Measurements from ENCODE around the gene SUGCT. TPM values are rescaled to one million over a fixed set of nuclear protein-coding genes. Genes with fewer than 3 reads are reported as not detected.

SUGCT gene
- polyA plus RNA-seq, 1 of the 3 experiments (the other 2 are of a cell fraction) = 53.7 TPM

DNA sequence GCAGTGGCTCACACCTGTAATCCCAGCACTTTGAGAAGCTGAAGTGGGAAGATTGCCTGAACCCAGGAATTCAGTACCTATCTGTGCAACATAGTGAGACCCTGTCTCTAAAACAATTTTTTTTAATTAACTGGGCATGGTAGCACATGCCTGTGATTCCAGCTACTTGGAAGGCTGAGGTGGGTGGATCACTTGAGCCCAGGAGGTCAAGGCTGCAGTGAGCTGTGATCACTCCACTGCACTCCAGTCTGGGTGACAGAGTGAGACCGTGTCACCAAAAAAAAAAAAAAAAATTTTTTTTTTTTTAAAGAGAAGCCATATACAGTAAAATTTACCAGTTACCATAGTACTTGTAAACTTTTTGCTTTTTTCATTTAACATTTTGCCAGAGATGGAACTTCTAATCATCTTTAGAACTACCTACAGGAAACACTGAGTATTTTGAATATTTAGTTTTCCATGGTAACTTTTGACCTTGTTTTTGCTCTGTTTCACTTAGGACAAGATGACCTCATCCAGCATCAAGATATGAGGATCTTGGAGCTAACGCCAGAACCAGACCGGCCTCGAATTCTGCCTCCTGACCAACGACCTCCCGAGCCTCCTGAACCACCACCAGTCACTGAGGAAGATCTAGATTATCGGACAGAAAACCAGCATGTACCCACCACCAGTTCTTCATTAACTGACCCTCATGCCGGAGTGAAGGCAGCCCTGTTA lies 41.0 kb upstream of the SUGCT start:
- Histone ChIP-seq H2AFZ (ENCODE audit: low read depth) (no peak overlapping the region), H3K36me3 (replicated peaks in 1 of 2; ENCODE audit: control insufficient read depth in 1 of 2, insufficient read depth in 2 of 2, low read length in 1 of 2) (peaks cover 61 to 71% of the 10 kb centered on the region in 2 experiments), H3K4me1 (ENCODE audit: control insufficient read depth in 1 of 2, insufficient read depth in 2 of 2, low read depth in 1 of 2, low read length in 1 of 2) (peaks cover 0 to 12% of the 10 kb centered on the region in 2 experiments; a peak in 2 of 4 replicates), H3K9me3 (no peaks in the 10 kb centered on the region), H3K27me3 (ENCODE audit: insufficient read depth) (no peaks in the 10 kb centered on the region), H3K79me2 (ENCODE audit: insufficient read depth) (peaks cover 14% of the 10 kb centered on the region), H3K4me2 (no peak overlapping the region), H3K27ac (ENCODE audit: low read depth in 2 of 2, low read length in 1 of 2) (no peak overlapping the region; a peak in 1 of 4 replicates), H3F3A (replicated peaks; ENCODE audit: insufficient read depth) (peaks cover 27% of the 10 kb centered on the region), H3K4me3 (ENCODE audit: low read depth in 2 of 2, low read length in 1 of 2) (no peak overlapping the region), H3K9me2 (no peaks in the 10 kb centered on the region), H3K9ac (no peak overlapping the region), H4K20me1 (ENCODE audit: insufficient read depth) (no peaks in the 10 kb centered on the region)
- 97% methylated on average over 8 of the region's 8 CpGs for WGBS (ENCODE audit: low lambda C conversion rate)
- no peak for TF ChIP-seq YY1 (IDR thresholded peaks at IDR 0.05; ENCODE audit: low read depth)
- no peak for TF ChIP-seq EZH2phosphoT487 (IDR thresholded peaks at IDR 0.05; ENCODE audit: borderline replicate concordance, low read depth)
- no peak for TF ChIP-seq RXRA (IDR thresholded peaks at IDR 0.05; ENCODE audit: borderline replicate concordance, low read depth)
- TF ChIP-seq CHD2 (IDR thresholded peaks at IDR 0.05; ENCODE audit: low read length, partially characterized antibody) = no peak
- TF ChIP-seq MXI1 (IDR thresholded peaks at IDR 0.05; ENCODE audit: low read depth, low read length) = no peak
- no peak for TF ChIP-seq TCF12 (IDR thresholded peaks at IDR 0.05)
- TF ChIP-seq NFIC (IDR thresholded peaks at IDR 0.05; ENCODE audit: borderline replicate concordance) = no peak
- no peak for TF ChIP-seq FOXM1 (IDR thresholded peaks at IDR 0.05; ENCODE audit: low read depth)
- TF ChIP-seq TAF1 (IDR thresholded peaks at IDR 0.05; ENCODE audit: borderline replicate concordance, low read depth, low read length) = no peak
- no peak for TF ChIP-seq POLR2AphosphoS5 (IDR thresholded peaks at IDR 0.05; ENCODE audit: low read depth, low read length)
- no peak for TF ChIP-seq FOSL2 (IDR thresholded peaks at IDR 0.05; ENCODE audit: borderline replicate concordance, low read depth)
- no peak for TF ChIP-seq GATA2 (CRISPR knock-in tag; IDR thresholded peaks at IDR 0.05)
- TF ChIP-seq, protein P1, sequence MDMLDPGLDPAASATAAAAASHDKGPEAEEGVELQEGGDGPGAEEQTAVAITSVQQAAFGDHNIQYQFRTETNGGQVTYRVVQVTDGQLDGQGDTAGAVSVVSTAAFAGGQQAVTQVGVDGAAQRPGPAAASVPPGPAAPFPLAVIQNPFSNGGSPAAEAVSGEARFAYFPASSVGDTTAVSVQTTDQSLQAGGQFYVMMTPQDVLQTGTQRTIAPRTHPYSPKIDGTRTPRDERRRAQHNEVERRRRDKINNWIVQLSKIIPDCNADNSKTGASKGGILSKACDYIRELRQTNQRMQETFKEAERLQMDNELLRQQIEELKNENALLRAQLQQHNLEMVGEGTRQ (IDR thresholded peaks at IDR 0.05; ENCODE audit: borderline replicate concordance, low read depth, low read length) = no peak
- TF ChIP-seq EP300 (IDR thresholded peaks at IDR 0.05; ENCODE audit: borderline replicate concordance in 1 of 2, low read depth in 1 of 2, low read length in 1 of 2) = no peak
- no peak for DNase-seq
- POLR2A ChIA-PET = no interaction called here
- CTCF ChIA-PET = interaction anchor here (1.3 to 1.9 kb wide), 3 partner anchors 41 kb away, joined by 3 to 6 read pairs (median 4); partner anchors contain the start of genes MPLKIP and SUGCT

DNA sequence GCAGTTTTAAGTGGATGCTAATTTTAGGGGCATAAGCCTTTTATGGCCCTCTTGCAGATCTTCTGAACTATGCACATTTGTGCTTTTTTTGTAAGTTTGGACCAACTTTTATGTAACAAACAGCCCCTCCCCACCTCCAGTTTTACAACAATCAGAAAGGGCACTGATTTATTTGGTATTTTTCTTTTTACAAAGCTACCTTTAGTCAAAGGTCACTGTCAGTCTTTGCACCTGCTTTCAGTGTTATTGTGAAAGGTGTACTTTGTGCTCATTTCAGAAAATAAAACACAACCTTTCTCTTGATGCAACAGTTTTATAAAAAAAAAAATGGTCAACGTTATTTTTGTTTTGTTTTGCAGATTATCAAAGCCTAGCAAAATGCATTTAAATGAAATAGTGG lies 39.6 kb upstream of the SUGCT start:
- Histone ChIP-seq H3K4me1 (ENCODE audit: control insufficient read depth in 1 of 2, insufficient read depth in 2 of 2, low read depth in 1 of 2, low read length in 1 of 2) (peaks cover 0 to 12% of the 10 kb centered on the region in 2 experiments; a peak in 2 of 4 replicates), H3K9me2 (no peaks in the 10 kb centered on the region), H3K27me3 (ENCODE audit: insufficient read depth) (no peaks in the 10 kb centered on the region), H3K36me3 (replicated peaks in 1 of 2; ENCODE audit: control insufficient read depth in 1 of 2, insufficient read depth in 2 of 2, low read length in 1 of 2) (peaks cover 65 to 72% of the 10 kb centered on the region in 2 experiments), H3K9me3 (no peaks in the 10 kb centered on the region), H4K20me1 (ENCODE audit: insufficient read depth) (no peaks in the 10 kb centered on the region), H3K27ac (ENCODE audit: low read depth in 2 of 2, low read length in 1 of 2) (no peak overlapping the region), H3K79me2 (ENCODE audit: insufficient read depth) (peaks cover 20% of the 10 kb centered on the region), H3K4me2 (no peak overlapping the region), H3K9ac (no peak overlapping the region), H3F3A (replicated peaks; ENCODE audit: insufficient read depth) (peaks cover 27% of the 10 kb centered on the region), H3K4me3 (ENCODE audit: low read depth in 2 of 2, low read length in 1 of 2) (no peak overlapping the region), H2AFZ (ENCODE audit: low read depth) (no peak overlapping the region)
- TF ChIP-seq EP300 (IDR thresholded peaks at IDR 0.05; ENCODE audit: borderline replicate concordance in 1 of 2, low read depth in 1 of 2, low read length in 1 of 2) (no peak), SIN3A (IDR thresholded peaks at IDR 0.05; ENCODE audit: borderline replicate concordance, low read depth, low read length) (no peak), TEAD4 (IDR thresholded peaks at IDR 0.05; ENCODE audit: borderline replicate concordance, insufficient read depth) (no peak), MXI1 (IDR thresholded peaks at IDR 0.05; ENCODE audit: low read depth, low read length) (no peak), EZH2phosphoT487 (IDR thresholded peaks at IDR 0.05; ENCODE audit: borderline replicate concordance, low read depth) (no peak), FOXM1 (IDR thresholded peaks at IDR 0.05; ENCODE audit: low read depth) (no peak), POLR2AphosphoS5 (IDR thresholded peaks at IDR 0.05; ENCODE audit: low read depth, low read length) (no peak), GATA2 (CRISPR knock-in tag; IDR thresholded peaks at IDR 0.05) (no peak)
- TF ChIP-seq, protein P2, sequence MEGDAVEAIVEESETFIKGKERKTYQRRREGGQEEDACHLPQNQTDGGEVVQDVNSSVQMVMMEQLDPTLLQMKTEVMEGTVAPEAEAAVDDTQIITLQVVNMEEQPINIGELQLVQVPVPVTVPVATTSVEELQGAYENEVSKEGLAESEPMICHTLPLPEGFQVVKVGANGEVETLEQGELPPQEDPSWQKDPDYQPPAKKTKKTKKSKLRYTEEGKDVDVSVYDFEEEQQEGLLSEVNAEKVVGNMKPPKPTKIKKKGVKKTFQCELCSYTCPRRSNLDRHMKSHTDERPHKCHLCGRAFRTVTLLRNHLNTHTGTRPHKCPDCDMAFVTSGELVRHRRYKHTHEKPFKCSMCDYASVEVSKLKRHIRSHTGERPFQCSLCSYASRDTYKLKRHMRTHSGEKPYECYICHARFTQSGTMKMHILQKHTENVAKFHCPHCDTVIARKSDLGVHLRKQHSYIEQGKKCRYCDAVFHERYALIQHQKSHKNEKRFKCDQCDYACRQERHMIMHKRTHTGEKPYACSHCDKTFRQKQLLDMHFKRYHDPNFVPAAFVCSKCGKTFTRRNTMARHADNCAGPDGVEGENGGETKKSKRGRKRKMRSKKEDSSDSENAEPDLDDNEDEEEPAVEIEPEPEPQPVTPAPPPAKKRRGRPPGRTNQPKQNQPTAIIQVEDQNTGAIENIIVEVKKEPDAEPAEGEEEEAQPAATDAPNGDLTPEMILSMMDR (IDR thresholded peaks at IDR 0.05) = no peak
- CTCF ChIA-PET = interaction anchor here (1.9 kb wide), 2 partner anchors 40 to 43 kb away, joined by 4 to 6 read pairs; partner anchors contain the start of gene SUGCT
- DNase-seq = no peak
- WGBS (ENCODE audit: low lambda C conversion rate) = 96% methylated on average over 1 of the region's 1 CpG
- POLR2A ChIA-PET = no interaction called here

Data from SK-N-SH (cell line).